Neuronal stem cell (in vitro differentiated cells): Measurements from ENCODE around the gene PBX4.

ENCODE experiments used
- DNase-seq: peaks from one replicate; pipeline ENCODE4 v3.0.0-alpha.2; 2013; ENCODE audit warnings: low spot score
- H2AFZ ChIP-seq: one replicate; pipeline ENCODE4 v1.6.1; 2013; ENCODE audit warnings: mild to moderate bottlenecking, low read length, inconsistent platforms
- H2AK5ac ChIP-seq: 2 replicates; pipeline ENCODE4 v1.6.1; 2013; ENCODE audit warnings: low read depth, mild to moderate bottlenecking, inconsistent platforms, low read length, moderate library complexity, mixed read lengths
- H2BK120ac ChIP-seq: 2 replicates; pipeline ENCODE4 v1.6.1; 2013; ENCODE audit warnings: low read depth, mild to moderate bottlenecking, inconsistent platforms, low read length, moderate library complexity, mixed read lengths
- H2BK12ac ChIP-seq: one replicate; pipeline ENCODE4 v1.6.1; 2013; ENCODE audit warnings: low read length, inconsistent platforms
- H2BK15ac ChIP-seq: 2 replicates; pipeline ENCODE4 v1.6.1; 2013; ENCODE audit warnings: mild to moderate bottlenecking, low read length, inconsistent platforms, mixed read lengths
- H2BK5ac ChIP-seq: one replicate; pipeline ENCODE4 v1.6.1; 2013; ENCODE audit warnings: inconsistent platforms, mild to moderate bottlenecking, low read length, moderate library complexity
- H3K14ac ChIP-seq: one replicate; pipeline ENCODE4 v1.6.1; 2013; ENCODE audit warnings: low read length, inconsistent platforms
- H3K18ac ChIP-seq: 2 replicates; pipeline ENCODE4 v1.6.1; 2013; ENCODE audit warnings: low read length, inconsistent platforms
- H3K23ac ChIP-seq: 2 replicates; pipeline ENCODE4 v1.6.1; 2013; ENCODE audit warnings: low read depth, mild to moderate bottlenecking, mixed read lengths, low read length, inconsistent platforms; ENCODE audit not compliant: poor library complexity
- H3K27ac ChIP-seq: replicated peaks from 3 replicates; pipeline ENCODE4 v1.5.1; 2013; ENCODE audit warnings: low read length, inconsistent platforms
- H3K27me3 ChIP-seq, 3 experiments: 2 replicates each; pipeline ENCODE4 v1.6.1; 2013; ENCODE audit warnings: low read length in 3 of 3, mild to moderate bottlenecking in 2 of 3, inconsistent platforms in 1 of 3, low read depth in 1 of 3, mixed read lengths in 1 of 3, moderate library complexity in 1 of 3; ENCODE audit not compliant: control insufficient read depth in 3 of 3, insufficient read depth in 3 of 3
- H3K36me3 ChIP-seq, 2 donors: replicated peaks in 1 of 2; 2 replicates each; pipeline ENCODE4 v1.6.1; 2013; ENCODE audit warnings: low read length in 2 of 2; ENCODE audit not compliant: control insufficient read depth in 2 of 2, insufficient read depth in 2 of 2
- H3K4ac ChIP-seq: 2 replicates; pipeline ENCODE4 v1.6.1; 2013; ENCODE audit warnings: inconsistent platforms, mild to moderate bottlenecking, low read length, moderate library complexity
- H3K4me1 ChIP-seq, 2 donors: 1 replicate in 1 of 2; 2 replicates in 1 of 2; pipeline ENCODE4 v1.6.1; 2013; ENCODE audit warnings: low read length in 2 of 2, low read depth in 1 of 2; ENCODE audit not compliant: control insufficient read depth in 2 of 2, insufficient read depth in 1 of 2
- H3K4me2 ChIP-seq: one replicate; pipeline ENCODE4 v1.6.1; 2013; ENCODE audit warnings: mild to moderate bottlenecking, low read length, inconsistent platforms; ENCODE audit not compliant: insufficient read depth, poor library complexity, severe bottlenecking
- H3K4me3 ChIP-seq, 2 donors: 2 replicates each; pipeline ENCODE4 v1.5.1; 2013; ENCODE audit warnings: low read length in 2 of 2, mild to moderate bottlenecking in 2 of 2, inconsistent platforms in 1 of 2, moderate library complexity in 1 of 2
- H3K79me1 ChIP-seq: one replicate; pipeline ENCODE4 v1.6.1; 2013; ENCODE audit warnings: low read depth, mild to moderate bottlenecking, inconsistent platforms, low read length, moderate library complexity
- H3K9ac ChIP-seq: one replicate; pipeline ENCODE4 v1.6.1; 2013; ENCODE audit warnings: mild to moderate bottlenecking, low read depth, low read length, inconsistent platforms; ENCODE audit not compliant: poor library complexity
- H3K9me3 ChIP-seq, 2 donors: replicated peaks in 1 of 2; 2 replicates each; pipeline versions ENCODE3 to v1.6.1; 2013; ENCODE audit warnings: low read length in 2 of 2, mild to moderate bottlenecking in 2 of 2, inconsistent platforms in 1 of 2, low read depth in 1 of 2, mixed read lengths in 1 of 2, moderate library complexity in 1 of 2; ENCODE audit not compliant: control insufficient read depth in 2 of 2, insufficient read depth in 1 of 2
- H4K8ac ChIP-seq: one replicate; pipeline ENCODE4 v1.6.1; 2013; ENCODE audit warnings: low read depth, mild to moderate bottlenecking, inconsistent platforms, low read length, moderate library complexity
- H4K91ac ChIP-seq: one replicate; pipeline ENCODE4 v1.6.1; 2013; ENCODE audit warnings: low read length, low read depth, mild to moderate bottlenecking, inconsistent platforms; ENCODE audit not compliant: poor library complexity
- WGBS, 2 donors: extraction: QIAGEN DNeasy Blood & Tissue Kit; methylation state at CpG; one replicate each; pipeline ENCODE4 v1.1.7; 2013; ENCODE audit warnings: missing lambda C conversion rate in 2 of 2, mixed read lengths in 1 of 2; ENCODE audit not compliant: insufficient read length in 2 of 2, insufficient replicate concordance in 1 of 2; ENCODE audit errors: extremely low coverage in 2 of 2; 5-methylcytosine and 5-hydroxymethylcytosine counted together

PBX4 gene

GRCh38 chr19:19587771-19588170 lies 30.7 kb downstream of the PBX4 start:
- no peak for DNase-seq

GRCh38 chr19:19584356-19584755 lies 34.1 kb downstream of the PBX4 start:
- Histone ChIP-seq H4K8ac (no peak overlapping the region), H3K27ac (no peak overlapping the region), H2BK5ac (no peak overlapping the region), H2BK15ac (no peak overlapping the region), H3K14ac (no peak overlapping the region), H3K23ac (no peak overlapping the region), H3K27me3 (no peaks in the 10 kb centered on the region), H2AK5ac (no peak overlapping the region), H2BK120ac (no peak overlapping the region), H3K36me3 (no peaks in the 10 kb centered on the region), H3K4ac (no peak overlapping the region), H3K9me3 (no peaks in the 10 kb centered on the region), H4K91ac (no peak overlapping the region), H3K18ac (no peak overlapping the region), H3K4me3 (no peak overlapping the region), H3K79me1 (no peaks in the 10 kb centered on the region), H2BK12ac (no peak overlapping the region), H3K9ac (no peak overlapping the region), H3K4me2 (no peak overlapping the region), H2AFZ (no peak overlapping the region), H3K4me1 (peaks cover 0 to 7% of the 10 kb centered on the region in 2 donors)
- WGBS, 2 donors: no CpG with 5 or more reads among the region's 6 CpGs
- no peak for DNase-seq

More at GRCh38 chr19:19587771-19588170, 30.7 kb downstream of the PBX4 start:
- Histone ChIP-seq H3K27ac (no peak overlapping the region), H2BK12ac (no peak overlapping the region), H2AFZ (no peak overlapping the region), H3K14ac (no peak overlapping the region), H2BK15ac (no peak overlapping the region), H3K9ac (no peak overlapping the region), H4K91ac (no peak overlapping the region), H3K18ac (no peak overlapping the region), H3K9me3 (no peaks in the 10 kb centered on the region), H2AK5ac (no peak overlapping the region), H3K4me3 (no peak overlapping the region), H2BK120ac (no peak overlapping the region), H3K4me1 (peaks cover 6% of the 10 kb centered on the region in 2 donors), H4K8ac (no peak overlapping the region), H3K4me2 (no peak overlapping the region), H3K36me3 (peaks cover 0 to 2% of the 10 kb centered on the region in 2 donors), H3K4ac (no peak overlapping the region), H3K79me1 (no peaks in the 10 kb centered on the region), H3K27me3 (no peaks in the 10 kb centered on the region), H2BK5ac (no peak overlapping the region), H3K23ac (no peak overlapping the region)
- WGBS, 2 donors: no CpG with 5 or more reads among the region's 5 CpGs

GRCh38 chr19:19582471-19582870 lies 36.0 kb downstream of the PBX4 start:
- no peak overlapping the region for H3K27ac ChIP-seq
- WGBS, 2 donors: no CpG with 5 or more reads among the region's 6 CpGs
- no peak overlapping the region for H2BK12ac ChIP-seq
- H3K9me3 ChIP-seq: no peaks in the 10 kb centered on the region
- H2BK5ac ChIP-seq: no peak overlapping the region
- peak overlapping the region; percentile 6 for H3K18ac ChIP-seq
- H3K27me3 ChIP-seq: no peaks in the 10 kb centered on the region
- no peak overlapping the region for H3K4me2 ChIP-seq
- H3K79me1 ChIP-seq: no peaks in the 10 kb centered on the region
- H2AK5ac ChIP-seq: no peak overlapping the region
- H3K14ac ChIP-seq: no peak overlapping the region
- no peak overlapping the region for H2BK15ac ChIP-seq
- H2AFZ ChIP-seq: no peak overlapping the region
- H3K36me3 ChIP-seq: no peaks in the 10 kb centered on the region
- H3K4me1 ChIP-seq: peaks cover 0 to 10% of the 10 kb centered on the region in 2 donors
- no peak overlapping the region for H4K91ac ChIP-seq
- no peak overlapping the region for H3K4ac ChIP-seq
- no peak overlapping the region for H4K8ac ChIP-seq
- DNase-seq: no peak
- no peak overlapping the region for H3K9ac ChIP-seq
- H3K4me3 ChIP-seq: no peak overlapping the region
- H2BK120ac ChIP-seq: no peak overlapping the region
- H3K23ac ChIP-seq: no peak overlapping the region

GRCh38 chr19:19581391-19581790 lies 37.1 kb downstream of the PBX4 start:
- H3K27ac ChIP-seq: no peak overlapping the region
- no peaks in the 10 kb centered on the region for H3K27me3 ChIP-seq
- no peak overlapping the region for H4K8ac ChIP-seq
- no peak overlapping the region for H2BK120ac ChIP-seq
- peaks cover 0 to 10% of the 10 kb centered on the region in 2 donors for H3K4me1 ChIP-seq
- no peaks in the 10 kb centered on the region for H3K79me1 ChIP-seq
- no peaks in the 10 kb centered on the region for H3K36me3 ChIP-seq
- H3K4me2 ChIP-seq: no peak overlapping the region
- DNase-seq: no peak
- peak overlapping the region; percentile 33 for H2BK15ac ChIP-seq
- H3K23ac ChIP-seq: peak overlapping the region; percentile 65
- WGBS, 2 donors: no CpG with 5 or more reads among the region's 13 CpGs
- H2AFZ ChIP-seq: no peak overlapping the region
- H2BK5ac ChIP-seq: no peak overlapping the region
- H3K14ac ChIP-seq: peak overlapping the region; percentile 63
- no peak overlapping the region for H3K9ac ChIP-seq
- no peaks in the 10 kb centered on the region for H3K9me3 ChIP-seq
- peak overlapping the region; percentile 84 for H2AK5ac ChIP-seq
- H4K91ac ChIP-seq: no peak overlapping the region
- no peak overlapping the region for H3K18ac ChIP-seq
- H3K4ac ChIP-seq: peak overlapping the region; percentile 53
- H3K4me3 ChIP-seq: no peak overlapping the region
- H2BK12ac ChIP-seq: no peak overlapping the region
